Endometrium (tissue), 2 donors: Measurements from ENCODE around the gene RAG2.

Experiments used
- FAIRE-seq: peaks from 2 replicates; lab custom pipeline; 2012; peaks lifted over from hg19 to GRCh38; lab: Jason Lieb, UNC
- donor health status: control.
- donor health status: control.

RAG2 gene

DNA sequence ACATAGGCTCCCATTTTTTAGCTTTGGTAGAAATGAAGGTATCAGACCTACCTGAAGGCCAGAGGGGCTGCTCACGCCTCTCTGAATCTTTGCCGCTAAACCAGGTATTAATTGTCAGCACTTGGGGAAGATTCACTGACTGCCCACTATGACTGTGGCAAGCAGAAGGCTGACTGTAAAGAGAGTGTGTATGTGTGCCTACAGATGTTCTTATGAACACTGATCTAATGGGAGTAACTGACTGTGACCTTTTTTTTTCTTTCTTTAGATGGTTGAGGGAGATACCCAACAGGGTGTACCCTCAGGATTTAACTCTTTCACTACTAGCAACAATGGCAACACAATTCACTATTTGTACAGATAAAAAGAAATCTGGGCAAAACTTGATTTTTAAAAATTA, at the start of gene RAG2:
RAG2 (minus strand) TSS at position 186 of the 400 bp plus-strand sequence. CDS start 4,068 bp downstream, outside the sequence.
- no peak for FAIRE-seq

DNA sequence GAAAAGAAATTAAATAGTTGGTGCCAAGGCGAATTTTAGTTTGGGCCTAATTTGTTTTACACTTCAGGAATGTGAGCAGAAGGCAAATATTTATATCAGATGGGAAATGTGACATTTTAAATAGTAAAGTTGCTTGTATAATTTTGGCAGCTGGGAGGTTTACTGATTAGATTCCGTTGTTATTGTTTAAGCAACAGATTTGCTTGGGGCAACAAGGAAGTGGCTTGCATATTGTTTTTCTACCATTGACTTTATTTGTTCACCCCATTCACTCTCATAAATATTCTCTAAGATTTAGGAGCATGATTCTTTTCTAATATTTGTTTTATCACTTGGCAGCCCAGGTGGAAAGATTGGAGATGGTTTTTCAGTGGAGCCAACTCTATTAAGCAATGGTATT, 40.5 kb upstream of the RAG2 start:
- FAIRE-seq = no peak

DNA sequence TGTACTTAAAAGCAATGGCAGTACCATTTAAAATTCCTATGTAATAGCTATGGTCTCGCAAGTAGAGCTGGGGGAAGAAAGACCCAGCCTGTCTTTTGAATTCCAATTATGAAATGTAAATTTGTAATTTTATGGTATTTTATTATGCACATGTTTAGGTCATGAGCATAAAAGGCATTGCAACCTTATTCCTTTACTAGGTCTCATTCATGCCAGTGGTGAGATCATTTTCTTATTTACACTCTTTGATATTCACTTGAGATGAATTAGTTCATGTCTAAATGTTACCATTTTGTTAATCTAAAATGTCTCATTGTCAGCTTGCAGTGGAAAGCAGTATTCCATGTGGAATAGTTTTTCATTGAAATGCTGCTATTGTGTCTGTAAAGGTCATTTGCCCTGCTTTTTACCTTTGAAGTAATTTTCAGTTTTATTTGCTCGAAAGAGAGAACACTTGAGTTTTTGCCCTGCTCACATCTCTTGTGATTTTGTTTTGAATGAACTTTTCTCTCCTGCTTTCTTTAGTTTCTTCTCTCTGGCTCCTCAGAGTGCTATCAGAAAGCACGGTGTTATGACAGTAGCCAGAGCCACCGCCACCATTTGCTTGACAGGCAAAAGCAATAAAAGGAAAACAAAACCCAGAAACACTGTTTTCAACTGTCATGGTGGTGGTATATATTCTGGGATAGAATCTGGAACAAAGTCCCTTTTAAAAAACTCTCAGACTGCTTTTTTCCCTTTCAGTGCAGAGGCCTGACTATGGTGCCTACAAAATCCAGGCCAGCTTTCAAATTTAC, 37.2 kb upstream of the RAG2 start:
- no peak for FAIRE-seq

DNA sequence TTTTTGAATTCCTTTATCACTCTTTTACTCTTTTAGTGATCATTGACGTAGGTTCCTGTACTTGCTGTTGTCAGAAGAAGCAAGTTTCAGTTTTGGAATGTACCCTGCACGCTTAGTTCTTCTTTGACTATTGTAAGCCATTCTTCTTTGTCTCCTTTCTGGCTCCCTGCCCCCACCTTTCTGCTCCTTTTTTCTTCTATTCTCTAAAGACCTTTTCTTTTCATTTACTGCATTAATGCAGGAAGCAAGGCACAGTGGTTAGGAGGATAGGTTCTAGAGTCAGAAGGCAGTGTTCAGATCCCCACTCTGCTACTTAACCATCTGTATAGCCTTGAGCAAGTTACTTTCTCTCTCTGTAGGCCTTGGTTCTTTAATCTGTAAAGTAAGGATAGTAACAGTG, 33.7 kb upstream of the RAG2 start:
- FAIRE-seq = no peak

DNA sequence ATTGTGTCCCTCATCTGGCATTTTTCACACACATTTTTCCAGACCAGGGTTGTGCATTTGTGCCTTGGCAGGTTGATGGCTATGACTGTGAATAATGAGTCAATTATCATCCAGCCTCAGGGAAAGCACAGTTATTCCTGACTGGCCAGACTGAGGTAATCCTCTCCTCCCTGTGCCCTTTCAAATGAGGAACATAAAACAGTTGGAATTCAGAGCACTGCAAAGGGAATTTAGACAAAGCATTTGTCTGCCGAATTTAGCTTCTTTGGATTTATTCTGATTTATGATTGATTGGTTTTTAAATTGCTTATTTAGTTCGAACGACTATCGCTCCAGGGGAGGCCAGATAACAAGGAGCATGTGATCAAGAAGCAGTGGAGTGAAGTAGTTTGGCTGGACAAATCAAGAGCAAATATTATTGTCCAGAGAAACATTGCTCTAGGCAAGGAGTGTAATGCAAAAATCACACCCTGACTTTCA, 30.8 kb upstream of the RAG2 start:
- FAIRE-seq = no peak

DNA sequence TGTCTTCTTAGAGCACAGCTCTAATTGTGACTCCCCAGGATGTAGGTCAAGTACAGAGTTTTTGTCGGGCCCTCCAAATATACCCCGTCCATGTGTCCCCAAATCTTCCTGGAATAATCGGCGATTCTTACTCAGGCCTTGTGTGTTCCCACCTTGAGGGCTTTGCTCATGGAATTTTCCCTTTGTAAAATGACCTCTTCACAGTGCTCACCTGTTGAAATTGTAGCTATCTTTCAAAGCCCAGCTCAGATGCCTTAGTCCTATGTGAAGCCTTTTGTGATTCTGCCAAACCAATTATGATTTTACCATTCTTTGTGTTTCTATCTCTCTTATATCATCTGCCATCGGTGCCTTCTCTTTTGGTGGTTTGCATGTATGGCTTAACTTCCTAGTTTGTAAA, 30.1 kb upstream of the RAG2 start:
- FAIRE-seq = no peak

DNA sequence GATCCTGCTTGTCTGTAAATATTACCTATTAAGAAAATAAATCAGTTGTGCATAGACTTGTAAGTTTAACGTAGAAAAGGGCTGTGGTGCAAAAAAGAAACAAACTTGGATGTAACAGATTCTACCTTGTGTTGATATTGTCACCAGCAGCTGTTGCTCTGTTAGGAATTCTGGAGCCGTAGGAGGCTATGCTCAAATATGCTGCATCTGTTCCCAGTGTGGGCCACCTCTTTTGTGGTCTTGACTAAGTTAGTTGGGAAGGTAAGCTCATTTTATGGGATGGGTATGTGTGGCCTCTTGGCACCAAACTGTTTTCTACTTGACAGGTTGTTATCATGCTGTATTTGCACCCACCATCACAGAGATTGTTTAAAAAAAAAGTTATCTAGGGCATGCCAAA, 29.4 kb upstream of the RAG2 start:
- no peak for FAIRE-seq

DNA sequence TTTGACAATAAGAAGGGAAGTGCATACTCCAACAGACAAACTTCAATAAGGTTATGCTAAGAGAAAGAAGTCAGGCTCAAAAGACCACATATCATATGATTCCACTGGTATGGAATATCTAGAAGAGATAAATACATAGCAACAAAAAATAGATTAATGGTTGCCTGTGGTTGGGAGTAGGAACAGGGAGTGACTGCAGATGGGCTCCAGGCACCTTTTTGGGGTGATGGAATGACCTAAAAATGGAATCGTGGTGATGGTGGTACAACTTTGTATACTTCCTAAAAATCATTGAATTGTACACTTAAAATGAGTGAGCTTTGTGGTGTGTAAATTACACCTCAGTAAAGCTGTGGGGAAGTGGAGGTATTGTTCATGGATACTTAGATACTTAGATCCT, 29.0 kb upstream of the RAG2 start:
- FAIRE-seq = no peak

DNA sequence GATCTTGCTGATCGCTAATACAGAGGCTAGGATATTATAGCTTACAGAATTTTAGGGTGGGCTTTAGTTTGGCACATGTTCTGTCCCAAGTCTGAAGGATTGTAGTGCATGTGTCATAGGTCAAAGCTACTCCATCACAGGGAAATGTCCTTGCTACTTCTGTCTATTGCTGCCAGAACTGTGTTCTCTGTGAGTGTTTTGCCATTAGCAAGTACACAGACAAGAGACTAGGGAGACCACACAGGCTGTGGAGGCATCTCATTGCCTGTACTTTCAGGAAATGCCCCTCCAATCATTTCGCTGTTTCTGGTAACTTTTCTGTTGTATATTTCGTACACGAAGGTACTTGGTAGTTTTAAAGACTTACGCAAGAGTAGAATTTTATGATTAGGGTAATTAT, 25.5 kb upstream of the RAG2 start:
- FAIRE-seq = no peak

DNA sequence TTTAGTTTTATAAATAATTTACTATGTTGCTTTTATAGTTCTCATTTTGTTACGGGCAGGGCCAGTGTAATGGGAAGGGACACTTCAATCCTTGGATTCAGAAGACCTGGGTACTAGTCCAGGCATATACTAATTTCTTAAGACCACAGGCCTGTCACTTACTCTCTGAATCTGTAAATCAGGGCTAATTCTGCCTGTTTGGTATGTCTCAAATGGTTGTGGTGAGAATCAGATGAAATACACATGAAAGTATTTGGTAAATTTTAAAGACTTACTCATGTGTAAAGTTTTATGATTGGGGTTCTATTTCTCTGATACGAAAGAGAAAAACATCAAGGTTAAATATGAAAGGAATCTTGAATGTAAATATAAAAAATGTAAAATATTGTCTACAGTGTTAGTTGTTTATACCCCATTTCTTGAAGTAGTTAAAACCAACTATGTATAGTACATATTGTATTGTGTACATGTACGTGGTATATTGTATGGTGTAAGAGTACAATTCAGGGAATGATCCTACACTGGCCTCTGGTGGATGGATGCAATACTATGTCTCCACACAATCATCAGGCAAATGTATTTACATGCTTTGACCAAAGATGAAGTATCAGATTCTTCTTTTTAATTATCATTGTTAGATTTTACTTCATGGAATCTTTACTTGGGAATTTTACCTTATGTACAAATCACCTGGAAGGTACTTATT, 24.5 kb upstream of the RAG2 start:
- FAIRE-seq = no peak

DNA sequence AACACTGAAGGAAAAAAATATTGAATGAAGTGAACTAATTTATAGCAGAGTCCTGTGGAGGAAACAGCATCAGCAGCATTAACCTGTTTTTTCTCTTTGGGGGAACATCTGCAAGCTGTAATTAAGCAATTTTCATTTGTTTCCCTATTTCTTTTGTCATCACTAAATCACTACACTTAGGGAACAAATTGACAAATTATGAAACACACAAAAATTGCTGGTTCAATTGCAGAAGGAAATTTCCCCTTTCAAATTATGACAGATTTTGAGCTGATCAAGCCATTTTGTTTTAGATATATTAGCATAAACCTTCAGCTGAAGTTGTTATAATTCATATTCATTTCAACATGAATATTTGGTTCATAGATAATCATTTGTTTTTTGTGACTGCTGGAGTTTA, 22.2 kb upstream of the RAG2 start:
- no peak for FAIRE-seq

DNA sequence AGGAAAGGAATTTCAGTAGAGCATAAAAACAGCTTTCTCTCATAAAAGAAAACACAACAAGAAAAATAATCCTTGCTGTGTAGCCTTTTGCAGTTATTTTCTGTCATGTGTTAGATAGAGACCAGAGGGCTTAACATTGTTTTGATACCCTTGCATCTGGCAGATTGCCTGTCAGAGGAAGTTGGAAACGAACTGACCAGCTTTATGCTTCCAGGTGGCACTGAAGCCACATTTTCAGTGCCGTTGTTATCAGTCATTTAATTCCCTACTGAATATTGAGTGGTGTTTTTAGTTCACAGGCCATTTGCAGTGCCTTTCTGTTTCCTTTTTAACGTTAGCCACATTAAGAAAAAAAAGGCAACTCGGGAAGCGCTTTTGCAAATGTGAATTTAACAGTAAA, 21.5 kb upstream of the RAG2 start:
- FAIRE-seq = peak; percentile 87

DNA sequence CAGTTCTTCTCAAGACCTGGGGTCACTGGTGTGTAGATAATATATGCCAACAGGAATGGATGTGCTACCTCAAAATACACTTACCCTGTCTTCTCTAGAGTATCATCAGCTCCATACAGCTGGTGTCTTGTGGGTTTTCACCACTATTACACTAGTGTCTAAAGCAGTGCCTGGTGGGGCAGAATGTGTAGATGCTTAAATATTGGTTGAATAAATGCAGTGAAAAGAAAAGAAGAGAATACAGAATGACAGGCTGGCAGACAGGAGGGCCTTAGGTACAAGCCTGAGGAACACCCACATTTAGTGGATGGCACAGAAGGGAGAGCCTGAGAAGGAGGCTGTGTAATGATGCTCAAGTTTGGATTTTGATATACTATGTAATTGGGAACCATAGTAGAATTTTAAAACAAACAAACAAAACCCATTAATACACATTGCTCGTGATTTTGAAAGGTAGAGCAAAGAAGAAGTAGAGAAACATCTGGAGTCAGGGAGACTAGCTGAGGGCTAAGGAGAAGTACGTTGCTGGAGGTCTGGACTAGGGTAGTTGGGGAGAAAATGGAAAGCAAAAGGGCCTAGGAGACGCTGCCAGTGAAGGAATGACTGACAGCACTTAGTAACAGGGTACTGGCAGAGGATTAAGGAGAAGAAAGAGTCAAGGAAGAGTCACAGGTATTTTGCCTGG, 20.5 kb upstream of the RAG2 start:
- no peak for FAIRE-seq

DNA sequence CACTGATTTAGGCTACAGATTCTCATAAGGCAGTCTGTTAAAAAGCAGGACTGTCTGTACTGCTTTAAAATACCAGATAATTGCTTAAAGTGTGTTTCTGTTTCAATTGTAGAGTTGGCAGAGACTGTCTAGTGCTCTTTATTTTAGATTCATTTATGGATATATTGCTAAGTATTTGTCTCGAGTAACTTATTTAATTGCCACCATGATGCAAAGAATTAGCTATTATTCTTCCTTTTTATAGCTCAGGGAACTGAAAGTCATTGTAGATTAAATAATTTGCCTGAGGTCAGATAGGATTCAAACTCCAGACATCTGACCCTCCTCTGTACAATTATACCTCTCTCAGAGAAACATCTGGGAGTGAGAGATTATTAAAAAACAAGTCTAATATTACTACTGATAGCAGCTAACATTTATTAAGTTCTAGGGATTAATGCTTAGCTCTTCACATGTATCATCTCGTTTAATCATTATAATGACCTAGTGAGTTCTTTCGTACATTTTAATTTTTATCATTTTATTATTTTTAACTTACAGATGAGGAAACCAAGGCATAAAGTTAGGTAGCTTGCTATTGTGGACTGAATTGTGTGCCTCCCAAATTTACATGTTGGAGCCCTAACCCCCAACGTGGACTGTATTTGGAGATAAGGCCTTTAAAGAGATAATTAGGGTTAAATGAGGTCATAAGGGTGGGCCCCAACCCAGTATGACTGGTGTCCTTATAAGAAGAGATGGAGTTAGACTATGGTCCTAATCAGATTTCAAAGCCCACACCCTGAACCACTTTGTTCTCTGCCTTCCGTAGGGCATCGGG, 19.7 kb upstream of the RAG2 start:
- no peak for FAIRE-seq

DNA sequence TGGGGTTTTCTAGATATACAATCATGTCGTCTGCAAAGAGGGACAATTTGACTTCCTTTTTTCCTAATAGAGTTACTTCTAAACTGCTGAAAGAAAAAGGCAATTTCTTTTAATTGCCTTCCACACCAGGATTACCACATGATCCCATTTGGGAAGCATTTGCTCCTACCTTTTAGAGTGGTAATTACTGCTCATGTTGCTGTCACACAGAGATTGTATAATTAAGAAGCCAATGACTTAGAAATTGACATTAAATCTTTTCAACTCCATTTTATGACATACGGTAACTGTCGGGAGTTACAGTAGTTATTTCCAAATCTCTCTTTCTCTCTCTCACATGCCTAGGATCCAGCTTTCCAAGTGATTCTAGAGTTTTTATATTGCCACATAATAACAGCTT, 17.8 kb upstream of the RAG2 start:
- no peak for FAIRE-seq

DNA sequence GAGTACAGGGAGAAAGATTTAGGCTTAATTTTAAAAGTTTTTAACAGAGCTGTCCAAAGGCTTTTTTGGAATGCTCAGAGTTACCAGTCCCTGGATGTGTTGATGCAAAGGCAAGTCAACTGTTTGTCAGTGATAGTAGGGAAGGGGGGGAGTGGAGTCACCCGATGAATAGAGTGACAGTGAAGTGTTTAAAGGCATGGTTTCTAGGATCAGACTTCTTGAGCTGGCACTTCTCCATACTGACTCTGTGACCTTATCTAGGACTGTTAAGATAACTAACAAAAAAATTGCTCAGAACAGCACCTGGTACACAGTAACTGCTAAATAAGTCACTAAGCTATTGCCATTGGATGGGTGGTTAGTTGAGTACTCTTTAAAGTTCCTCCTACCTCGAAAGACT, 11.3 kb upstream of the RAG2 start:
- FAIRE-seq = no peak

DNA sequence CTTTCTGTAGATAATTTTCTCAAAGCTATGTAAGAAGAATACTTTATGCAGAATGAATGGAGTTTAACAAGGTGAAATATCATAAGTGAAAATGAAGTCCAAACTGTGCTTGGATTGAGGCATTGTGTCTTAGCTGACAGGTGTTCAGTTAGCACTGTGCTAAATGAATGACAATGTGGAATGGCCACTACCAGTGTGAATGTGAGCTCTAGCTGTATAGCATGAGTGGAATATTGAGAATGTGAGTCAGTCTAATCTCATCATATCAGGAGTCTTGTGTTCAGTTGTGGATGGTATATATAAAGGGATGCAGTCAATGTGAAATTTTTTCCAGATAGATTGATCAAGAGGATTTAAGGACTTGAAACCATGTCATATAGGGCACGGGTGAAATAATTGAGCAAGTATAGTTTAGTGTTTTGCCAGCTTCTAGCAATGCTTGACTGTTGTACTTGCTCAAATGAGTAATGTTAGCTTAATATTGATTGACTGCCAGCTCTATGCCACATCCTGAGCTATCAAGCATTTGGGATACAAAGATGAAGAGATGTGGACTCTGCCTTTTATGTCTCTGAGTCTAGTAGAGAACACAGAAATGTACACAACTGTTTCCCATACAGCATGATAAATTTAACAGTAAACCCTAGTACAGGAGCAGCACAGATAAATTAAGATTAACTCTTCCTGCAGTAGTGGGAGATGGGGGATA, 10.6 kb upstream of the RAG2 start:
- no peak for FAIRE-seq

DNA sequence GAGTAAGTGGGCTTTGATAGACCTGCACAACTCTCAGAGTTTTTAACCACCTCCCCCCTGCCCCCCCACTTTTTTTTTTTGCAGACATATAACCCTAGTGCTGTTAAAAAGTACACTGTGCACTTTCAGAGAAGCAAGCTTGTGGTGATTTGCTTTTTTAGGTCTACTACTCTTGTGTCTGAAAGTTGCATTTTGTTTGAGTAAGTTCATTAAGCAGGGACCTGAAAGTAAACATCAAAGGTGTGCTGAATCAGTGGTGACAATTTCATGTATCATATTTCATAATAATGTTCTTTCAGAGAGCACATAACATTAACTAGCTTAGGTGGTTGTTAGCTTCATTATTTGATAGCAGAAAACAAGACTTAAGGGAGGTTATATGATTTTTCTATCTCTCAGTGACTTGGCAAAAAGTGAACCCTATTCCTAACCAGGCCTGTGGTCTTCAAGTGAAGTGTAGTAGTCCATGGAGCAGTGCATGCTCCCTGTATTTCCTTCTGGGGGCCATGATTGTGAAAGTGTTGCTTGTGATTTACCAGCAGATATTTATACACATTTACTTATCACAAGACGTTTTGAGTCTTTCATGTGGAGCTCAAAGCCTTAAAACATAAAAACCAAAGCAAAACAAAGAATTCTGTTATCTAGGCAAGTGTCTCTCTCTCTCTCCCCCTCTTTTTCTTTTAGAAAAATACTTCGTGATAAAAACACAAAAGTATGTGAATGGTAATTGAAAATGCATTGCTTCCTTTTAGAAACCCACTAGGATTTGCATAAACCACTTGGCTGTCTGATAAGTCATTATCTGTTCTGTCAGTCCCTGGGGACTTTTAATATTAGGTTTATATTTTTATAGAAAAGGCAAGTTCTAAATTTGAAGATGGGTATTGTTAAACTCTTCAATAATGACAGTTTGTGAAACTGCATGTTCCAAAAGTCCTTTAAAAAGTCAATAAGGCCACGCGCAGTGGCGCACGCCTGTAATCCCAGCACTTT, 7.5 kb upstream of the RAG2 start:
- no peak for FAIRE-seq

DNA sequence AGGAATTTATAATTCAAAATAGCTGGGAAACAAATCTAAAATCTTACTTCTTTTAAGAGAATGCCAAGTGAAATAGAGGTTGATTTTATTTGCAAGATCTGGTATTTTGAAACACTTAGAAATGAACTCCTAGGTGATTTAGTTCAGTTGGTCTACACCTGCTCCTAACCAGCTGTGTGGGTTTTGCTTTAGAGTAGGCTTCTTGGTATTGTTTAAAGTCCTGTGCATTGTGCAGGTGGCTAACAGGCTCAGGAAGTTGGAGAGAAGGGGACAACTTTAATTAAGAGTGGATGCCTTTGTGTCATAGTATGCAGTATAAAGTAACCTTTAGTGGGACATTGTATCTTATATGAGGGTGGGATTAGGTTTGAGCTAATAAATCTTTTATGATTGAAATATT, 4.1 kb upstream of the RAG2 start:
- FAIRE-seq = no peak

DNA sequence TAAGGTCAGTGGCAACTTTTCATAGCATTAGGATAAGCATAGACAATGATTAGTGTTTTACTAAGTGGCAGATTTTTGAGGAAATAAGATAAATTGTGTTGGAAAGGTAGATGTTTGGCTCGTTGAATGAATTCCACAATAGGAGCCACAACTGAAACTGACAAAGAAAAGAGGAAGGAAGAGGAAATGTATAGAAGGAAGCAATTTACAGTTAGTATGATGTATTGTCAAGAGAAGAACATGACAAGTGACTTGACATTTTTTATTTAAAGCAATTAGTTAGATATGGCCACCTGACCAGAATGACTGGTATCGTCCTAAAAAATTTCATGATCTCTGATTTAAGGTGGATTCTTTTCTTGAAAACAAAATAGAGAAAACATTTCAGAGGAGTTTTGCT, 3.1 kb upstream of the RAG2 start:
- no peak for FAIRE-seq
